ENCODE measurements around the gene PRLR. TPM values are rescaled to one million over a fixed set of nuclear protein-coding genes. Genes with fewer than 3 reads are reported as not detected.

The PRLR gene
- total and polyA plus RNA-seq, 2 of the 13 experiments (the other 11 are each of a cell fraction or from before 2014, with no cell fraction given), result 12.2 to 13.3 TPM

DNA sequence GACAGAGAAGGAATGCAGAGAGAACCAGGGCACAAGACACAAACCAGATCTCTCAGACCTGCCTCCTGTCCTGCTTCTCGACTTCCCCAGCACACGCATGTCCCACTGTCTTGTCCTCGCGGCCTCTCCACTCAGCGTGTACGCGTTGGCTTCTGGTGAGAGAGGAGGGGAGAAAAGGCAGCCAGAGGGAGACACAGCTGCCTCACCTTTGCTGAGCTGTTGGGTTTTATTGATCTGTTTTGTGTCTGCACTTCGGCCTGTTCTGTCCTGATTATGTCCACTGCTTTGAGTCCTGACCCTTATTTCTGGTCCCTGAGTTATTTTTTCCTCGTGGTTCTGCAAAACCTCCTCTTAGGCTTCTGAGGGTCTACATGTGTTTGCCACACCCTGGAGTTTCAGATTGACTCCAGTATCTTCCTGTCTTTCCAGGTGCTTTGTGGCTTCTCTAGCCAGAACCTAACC, 95.0 kb downstream of the PRLR start (continued):
- TF ChIP-seq, protein P1, sequence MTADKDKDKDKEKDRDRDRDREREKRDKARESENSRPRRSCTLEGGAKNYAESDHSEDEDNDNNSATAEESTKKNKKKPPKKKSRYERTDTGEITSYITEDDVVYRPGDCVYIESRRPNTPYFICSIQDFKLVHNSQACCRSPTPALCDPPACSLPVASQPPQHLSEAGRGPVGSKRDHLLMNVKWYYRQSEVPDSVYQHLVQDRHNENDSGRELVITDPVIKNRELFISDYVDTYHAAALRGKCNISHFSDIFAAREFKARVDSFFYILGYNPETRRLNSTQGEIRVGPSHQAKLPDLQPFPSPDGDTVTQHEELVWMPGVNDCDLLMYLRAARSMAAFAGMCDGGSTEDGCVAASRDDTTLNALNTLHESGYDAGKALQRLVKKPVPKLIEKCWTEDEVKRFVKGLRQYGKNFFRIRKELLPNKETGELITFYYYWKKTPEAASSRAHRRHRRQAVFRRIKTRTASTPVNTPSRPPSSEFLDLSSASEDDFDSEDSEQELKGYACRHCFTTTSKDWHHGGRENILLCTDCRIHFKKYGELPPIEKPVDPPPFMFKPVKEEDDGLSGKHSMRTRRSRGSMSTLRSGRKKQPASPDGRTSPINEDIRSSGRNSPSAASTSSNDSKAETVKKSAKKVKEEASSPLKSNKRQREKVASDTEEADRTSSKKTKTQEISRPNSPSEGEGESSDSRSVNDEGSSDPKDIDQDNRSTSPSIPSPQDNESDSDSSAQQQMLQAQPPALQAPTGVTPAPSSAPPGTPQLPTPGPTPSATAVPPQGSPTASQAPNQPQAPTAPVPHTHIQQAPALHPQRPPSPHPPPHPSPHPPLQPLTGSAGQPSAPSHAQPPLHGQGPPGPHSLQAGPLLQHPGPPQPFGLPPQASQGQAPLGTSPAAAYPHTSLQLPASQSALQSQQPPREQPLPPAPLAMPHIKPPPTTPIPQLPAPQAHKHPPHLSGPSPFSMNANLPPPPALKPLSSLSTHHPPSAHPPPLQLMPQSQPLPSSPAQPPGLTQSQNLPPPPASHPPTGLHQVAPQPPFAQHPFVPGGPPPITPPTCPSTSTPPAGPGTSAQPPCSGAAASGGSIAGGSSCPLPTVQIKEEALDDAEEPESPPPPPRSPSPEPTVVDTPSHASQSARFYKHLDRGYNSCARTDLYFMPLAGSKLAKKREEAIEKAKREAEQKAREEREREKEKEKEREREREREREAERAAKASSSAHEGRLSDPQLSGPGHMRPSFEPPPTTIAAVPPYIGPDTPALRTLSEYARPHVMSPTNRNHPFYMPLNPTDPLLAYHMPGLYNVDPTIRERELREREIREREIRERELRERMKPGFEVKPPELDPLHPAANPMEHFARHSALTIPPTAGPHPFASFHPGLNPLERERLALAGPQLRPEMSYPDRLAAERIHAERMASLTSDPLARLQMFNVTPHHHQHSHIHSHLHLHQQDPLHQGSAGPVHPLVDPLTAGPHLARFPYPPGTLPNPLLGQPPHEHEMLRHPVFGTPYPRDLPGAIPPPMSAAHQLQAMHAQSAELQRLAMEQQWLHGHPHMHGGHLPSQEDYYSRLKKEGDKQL (CRISPR knock-in tag; IDR thresholded peaks at IDR 0.05; ENCODE audit: low read depth), result no peak
- no peak for TF ChIP-seq KDM4B (CRISPR knock-in tag; IDR thresholded peaks at IDR 0.05)
- no peak for TF ChIP-seq NPAS2 (CRISPR knock-in tag; IDR thresholded peaks at IDR 0.05; ENCODE audit: borderline replicate concordance)
- TF ChIP-seq, protein P2, sequence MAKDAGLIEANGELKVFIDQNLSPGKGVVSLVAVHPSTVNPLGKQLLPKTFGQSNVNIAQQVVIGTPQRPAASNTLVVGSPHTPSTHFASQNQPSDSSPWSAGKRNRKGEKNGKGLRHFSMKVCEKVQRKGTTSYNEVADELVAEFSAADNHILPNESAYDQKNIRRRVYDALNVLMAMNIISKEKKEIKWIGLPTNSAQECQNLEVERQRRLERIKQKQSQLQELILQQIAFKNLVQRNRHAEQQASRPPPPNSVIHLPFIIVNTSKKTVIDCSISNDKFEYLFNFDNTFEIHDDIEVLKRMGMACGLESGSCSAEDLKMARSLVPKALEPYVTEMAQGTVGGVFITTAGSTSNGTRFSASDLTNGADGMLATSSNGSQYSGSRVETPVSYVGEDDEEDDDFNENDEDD (CRISPR knock-in tag; IDR thresholded peaks at IDR 0.05; ENCODE audit: borderline replicate concordance), result no peak
- no peak for TF ChIP-seq ETV6 (CRISPR knock-in tag; conservative IDR thresholded peaks at IDR 0.05)
- TF ChIP-seq, protein P3, sequence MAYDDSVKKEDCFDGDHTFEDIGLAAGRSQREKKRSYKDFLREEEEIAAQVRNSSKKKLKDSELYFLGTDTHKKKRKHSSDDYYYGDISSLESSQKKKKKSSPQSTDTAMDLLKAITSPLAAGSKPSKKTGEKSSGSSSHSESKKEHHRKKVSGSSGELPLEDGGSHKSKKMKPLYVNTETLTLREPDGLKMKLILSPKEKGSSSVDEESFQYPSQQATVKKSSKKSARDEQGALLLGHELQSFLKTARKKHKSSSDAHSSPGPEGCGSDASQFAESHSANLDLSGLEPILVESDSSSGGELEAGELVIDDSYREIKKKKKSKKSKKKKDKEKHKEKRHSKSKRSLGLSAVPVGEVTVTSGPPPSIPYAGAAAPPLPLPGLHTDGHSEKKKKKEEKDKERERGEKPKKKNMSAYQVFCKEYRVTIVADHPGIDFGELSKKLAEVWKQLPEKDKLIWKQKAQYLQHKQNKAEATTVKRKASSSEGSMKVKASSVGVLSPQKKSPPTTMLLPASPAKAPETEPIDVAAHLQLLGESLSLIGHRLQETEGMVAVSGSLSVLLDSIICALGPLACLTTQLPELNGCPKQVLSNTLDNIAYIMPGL (CRISPR knock-in tag; IDR thresholded peaks at IDR 0.05; ENCODE audit: borderline replicate concordance in 1 of 2, low read depth in 1 of 2), result peak; percentile 36 to 39; a peak in 1 of 4 replicates
- TF ChIP-seq, protein P4, sequence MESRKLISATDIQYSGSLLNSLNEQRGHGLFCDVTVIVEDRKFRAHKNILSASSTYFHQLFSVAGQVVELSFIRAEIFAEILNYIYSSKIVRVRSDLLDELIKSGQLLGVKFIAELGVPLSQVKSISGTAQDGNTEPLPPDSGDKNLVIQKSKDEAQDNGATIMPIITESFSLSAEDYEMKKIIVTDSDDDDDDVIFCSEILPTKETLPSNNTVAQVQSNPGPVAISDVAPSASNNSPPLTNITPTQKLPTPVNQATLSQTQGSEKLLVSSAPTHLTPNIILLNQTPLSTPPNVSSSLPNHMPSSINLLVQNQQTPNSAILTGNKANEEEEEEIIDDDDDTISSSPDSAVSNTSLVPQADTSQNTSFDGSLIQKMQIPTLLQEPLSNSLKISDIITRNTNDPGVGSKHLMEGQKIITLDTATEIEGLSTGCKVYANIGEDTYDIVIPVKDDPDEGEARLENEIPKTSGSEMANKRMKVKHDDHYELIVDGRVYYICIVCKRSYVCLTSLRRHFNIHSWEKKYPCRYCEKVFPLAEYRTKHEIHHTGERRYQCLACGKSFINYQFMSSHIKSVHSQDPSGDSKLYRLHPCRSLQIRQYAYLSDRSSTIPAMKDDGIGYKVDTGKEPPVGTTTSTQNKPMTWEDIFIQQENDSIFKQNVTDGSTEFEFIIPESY (CRISPR knock-in tag; IDR thresholded peaks at IDR 0.05), result peak; percentile 93
- TF ChIP-seq ZIK1 (CRISPR knock-in tag; IDR thresholded peaks at IDR 0.05; ENCODE audit: borderline replicate concordance, low read depth), result no peak
- TF ChIP-seq SALL1 (CRISPR knock-in tag; IDR thresholded peaks at IDR 0.05), result peak; percentile 93
- TF ChIP-seq, protein P5, sequence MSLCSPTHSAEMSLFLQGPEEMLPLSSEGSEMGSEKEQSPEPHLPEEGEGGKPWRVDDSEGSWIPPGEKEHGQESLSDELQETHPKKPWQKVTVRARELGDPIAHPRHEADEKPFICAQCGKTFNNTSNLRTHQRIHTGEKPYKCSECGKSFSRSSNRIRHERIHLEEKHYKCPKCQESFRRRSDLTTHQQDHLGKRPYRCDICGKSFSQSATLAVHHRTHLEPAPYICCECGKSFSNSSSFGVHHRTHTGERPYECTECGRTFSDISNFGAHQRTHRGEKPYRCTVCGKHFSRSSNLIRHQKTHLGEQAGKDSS (CRISPR knock-in tag; IDR thresholded peaks at IDR 0.05; ENCODE audit: borderline replicate concordance, low read depth), result peak; percentile 69; the same call in 1 of the 2 replicates
- TF ChIP-seq, protein P6, sequence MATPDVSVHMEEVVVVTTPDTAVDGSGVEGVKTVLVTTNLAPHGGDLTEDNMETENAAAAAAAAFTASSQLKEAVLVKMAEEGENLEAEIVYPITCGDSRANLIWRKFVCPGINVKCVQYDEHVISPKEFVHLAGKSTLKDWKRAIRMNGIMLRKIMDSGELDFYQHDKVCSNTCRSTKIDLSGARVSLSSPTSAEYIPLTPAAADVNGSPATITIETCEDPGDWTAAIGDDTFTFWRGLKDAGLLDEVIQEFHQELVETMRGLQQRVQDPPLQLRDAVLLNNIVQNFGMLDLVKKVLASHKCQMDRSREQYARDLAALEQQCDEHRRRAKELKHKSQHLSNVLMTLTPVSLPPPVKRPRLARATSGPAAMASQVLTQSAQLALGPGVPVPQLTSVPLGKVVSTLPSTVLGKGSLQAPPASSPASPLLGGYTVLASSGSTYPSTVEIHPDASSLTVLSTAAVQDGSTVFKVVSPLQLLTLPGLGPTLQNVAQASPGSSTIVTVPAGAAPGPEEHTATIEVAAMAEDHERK (CRISPR knock-in tag; IDR thresholded peaks at IDR 0.05; ENCODE audit: low read depth), result no peak
- TF ChIP-seq ZNF253 (CRISPR knock-in tag; IDR thresholded peaks at IDR 0.05; ENCODE audit: borderline replicate concordance), result no peak
